Measurements from ENCODE around the gene NEDD4L.

NEDD4L gene

GRCh38 chr18:58190842-58191530 lies 147.0 kb downstream of the NEDD4L start:
- DNase-seq, result no peak

- no peak for DNase-seq
These were observed 147.6 kb downstream of the NEDD4L start for GRCh38 chr18:58191626-58192025.

GRCh38 chr18:58192519-58192918 lies 148.5 kb downstream of the NEDD4L start:
- no peak for DNase-seq

GRCh38 chr18:58194028-58194427 lies 150.0 kb downstream of the NEDD4L start:
- DNase-seq, result no peak

GRCh38 chr18:58195278-58195765 lies 151.3 kb downstream of the NEDD4L start:
- DNase-seq, result no peak

GRCh38 chr18:58196164-58196563 lies 152.1 kb downstream of the NEDD4L start:
- DNase-seq, result no peak

GRCh38 chr18:58196881-58197872 lies 153.2 kb downstream of the NEDD4L start:
- no peak for DNase-seq

- DNase-seq, result no peak
These were observed 157.2 kb downstream of the NEDD4L start for GRCh38 chr18:58201268-58201667.

GRCh38 chr18:58201733-58202730 lies 158.0 kb downstream of the NEDD4L start:
- DNase-seq, result no peak

- DNase-seq, result no peak
These were observed 160.9 kb downstream of the NEDD4L start for GRCh38 chr18:58204776-58205442.

- no peak for DNase-seq
These were observed 161.6 kb downstream of the NEDD4L start for GRCh38 chr18:58205443-58206160.

GRCh38 chr18:58207520-58208152 lies 163.6 kb downstream of the NEDD4L start:
- DNase-seq, result no peak

GRCh38 chr18:58208207-58208932 lies 164.3 kb downstream of the NEDD4L start:
- no peak for DNase-seq

- no peak for DNase-seq
These were observed 165.3 kb downstream of the NEDD4L start for GRCh38 chr18:58209326-58209725.

GRCh38 chr18:58211510-58211909 lies 167.5 kb downstream of the NEDD4L start:
- DNase-seq, result no peak

- no peak for DNase-seq
These were observed 168.2 kb downstream of the NEDD4L start for GRCh38 chr18:58212274-58212673.

- DNase-seq, result no peak
These were observed 169.4 kb downstream of the NEDD4L start for GRCh38 chr18:58213440-58213839.

- no peak for DNase-seq
These were observed 171.0 kb downstream of the NEDD4L start for GRCh38 chr18:58215011-58215410.

- DNase-seq, result no peak
These were observed 172.1 kb downstream of the NEDD4L start for GRCh38 chr18:58216071-58216481.

GRCh38 chr18:58217052-58217451 lies 173.0 kb downstream of the NEDD4L start:
- DNase-seq, result no peak
